ENCODE data around the gene SLC50A1. TPM values are rescaled to one million over a fixed set of nuclear protein-coding genes. Genes with fewer than 3 reads are reported as not detected.

Gene SLC50A1
- total RNA-seq, 3 donors from 2014 or later = 38.7 to 95.8 (median 66.4) TPM

GRCh38 chr1:155177192-155177917 lies 41.7 kb downstream of the SLC50A1 start:
- H3K4me3 ChIP-seq = no peak overlapping the region
- H3K4me1 ChIP-seq (ENCODE audit: low read depth) = peaks cover 19% of the 10 kb centered on the region
- no peaks in the 10 kb centered on the region for H3K36me3 ChIP-seq (ENCODE audit: low read depth)
- TF ChIP-seq CTCF (IDR thresholded peaks at IDR 0.05) = no peak
- intact Hi-C loops (cut with DNase I, micrococcal nuclease) = loop anchor here in 1 of 2 donors (10.0 kb wide), 1 partner anchor 47 kb away; no protein-coding TSS in a partner anchor
- no peaks in the 10 kb centered on the region for H3K9me3 ChIP-seq
- peak in 1 of 3 donors; percentile 40 for DNase-seq
- no peak for ATAC-seq

GRCh38 chr1:155177918-155178281 lies 42.2 kb downstream of the SLC50A1 start:
- no peaks in the 10 kb centered on the region for H3K36me3 ChIP-seq (ENCODE audit: low read depth)
- intact Hi-C loops (cut with DNase I, micrococcal nuclease) = loop anchor here in 1 of 2 donors (10.0 kb wide), 1 partner anchor 47 kb away; no protein-coding TSS in a partner anchor
- TF ChIP-seq CTCF (IDR thresholded peaks at IDR 0.05) = no peak
- H3K4me1 ChIP-seq (ENCODE audit: low read depth) = peaks cover 17% of the 10 kb centered on the region
- ATAC-seq (no peak), DNase-seq (no peak)
- H3K9me3 ChIP-seq = no peaks in the 10 kb centered on the region
- no peak overlapping the region for H3K4me3 ChIP-seq

- no peak overlapping the region for H3K4me3 ChIP-seq
- no peak for TF ChIP-seq CTCF (IDR thresholded peaks at IDR 0.05)
- H3K36me3 ChIP-seq (ENCODE audit: low read depth) = no peaks in the 10 kb centered on the region
- DNase-seq (peak in 2 of 3 donors; percentile 37 to 53), ATAC-seq (no peak)
- peaks cover 13% of the 10 kb centered on the region for H3K4me1 ChIP-seq (ENCODE audit: low read depth)
- no peaks in the 10 kb centered on the region for H3K9me3 ChIP-seq
- intact Hi-C loops (cut with DNase I, micrococcal nuclease) = loop anchor here in 1 of 2 donors (10.0 kb wide), 1 partner anchor 46 kb away; no protein-coding TSS in a partner anchor
Observed at GRCh38 chr1:155178441-155179111, 42.9 kb downstream of the SLC50A1 start.

- intact Hi-C loops (cut with DNase I, micrococcal nuclease) = loop anchor here in 1 of 2 donors (10.0 kb wide), 1 partner anchor 45 kb away; no protein-coding TSS in a partner anchor
- no peak for ATAC-seq
- peaks cover 8% of the 10 kb centered on the region for H3K4me1 ChIP-seq (ENCODE audit: low read depth)
Observed at GRCh38 chr1:155179112-155180031, 43.7 kb downstream of the SLC50A1 start.

More at GRCh38 chr1:155179112-155180031, 43.7 kb downstream of the SLC50A1 start:
- Histone ChIP-seq H3K36me3 (ENCODE audit: low read depth) (no peaks in the 10 kb centered on the region), H3K4me3 (no peak overlapping the region), H3K9me3 (no peaks in the 10 kb centered on the region)
- no peak for TF ChIP-seq CTCF (IDR thresholded peaks at IDR 0.05)
- DNase-seq = peak; percentile 22 to 60 (median 34)
